Prostate gland (tissue), 2 donors: Measurements from ENCODE around the gene INPP4B.

Experiments used
- POLR2A ChIP-seq: fragments of 450-650 bp; IDR thresholded peaks from one replicate; pipeline ENCODE4 v1.6.1; 2016; ENCODE audit warnings: antibody characterized with exemption, mild to moderate bottlenecking
- TF ChIP-seq, protein P1 (sequence below), 4 experiments: fragments of 200-600 bp in 2 of 4; fragments of 450-650 bp in 2 of 4; sonication (generic) in 2 of 4; IDR thresholded peaks; 1 replicate in 3 of 4; 2 replicates in 1 of 4; pipeline ENCODE4 v1.5.1; 2016 to 2019; ENCODE audit warnings: antibody characterized with exemption in 4 of 4, mild to moderate bottlenecking in 2 of 4, moderate library complexity in 2 of 4

DNA sequence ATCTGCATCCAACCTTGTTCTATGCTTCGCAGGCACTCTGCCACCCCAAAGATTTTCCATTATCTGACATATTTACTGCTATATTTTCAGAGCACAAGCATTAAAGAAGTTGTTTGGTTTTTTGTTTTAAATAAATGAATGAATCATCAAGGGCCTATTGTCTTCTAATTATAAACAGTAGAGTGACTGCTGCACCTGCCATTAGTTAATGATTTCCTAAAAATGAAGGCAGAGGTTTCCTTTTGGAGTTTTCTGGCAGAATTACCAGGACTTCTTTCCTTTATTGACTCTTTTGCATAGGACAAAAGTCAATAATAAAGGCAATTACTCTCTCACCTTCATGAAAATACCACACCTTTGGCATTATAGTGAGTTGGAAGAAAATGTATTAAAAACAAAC is 238.1 kb downstream of the INPP4B start:
- no peak for TF ChIP-seq POLR2A
- TF ChIP-seq, protein P1, sequence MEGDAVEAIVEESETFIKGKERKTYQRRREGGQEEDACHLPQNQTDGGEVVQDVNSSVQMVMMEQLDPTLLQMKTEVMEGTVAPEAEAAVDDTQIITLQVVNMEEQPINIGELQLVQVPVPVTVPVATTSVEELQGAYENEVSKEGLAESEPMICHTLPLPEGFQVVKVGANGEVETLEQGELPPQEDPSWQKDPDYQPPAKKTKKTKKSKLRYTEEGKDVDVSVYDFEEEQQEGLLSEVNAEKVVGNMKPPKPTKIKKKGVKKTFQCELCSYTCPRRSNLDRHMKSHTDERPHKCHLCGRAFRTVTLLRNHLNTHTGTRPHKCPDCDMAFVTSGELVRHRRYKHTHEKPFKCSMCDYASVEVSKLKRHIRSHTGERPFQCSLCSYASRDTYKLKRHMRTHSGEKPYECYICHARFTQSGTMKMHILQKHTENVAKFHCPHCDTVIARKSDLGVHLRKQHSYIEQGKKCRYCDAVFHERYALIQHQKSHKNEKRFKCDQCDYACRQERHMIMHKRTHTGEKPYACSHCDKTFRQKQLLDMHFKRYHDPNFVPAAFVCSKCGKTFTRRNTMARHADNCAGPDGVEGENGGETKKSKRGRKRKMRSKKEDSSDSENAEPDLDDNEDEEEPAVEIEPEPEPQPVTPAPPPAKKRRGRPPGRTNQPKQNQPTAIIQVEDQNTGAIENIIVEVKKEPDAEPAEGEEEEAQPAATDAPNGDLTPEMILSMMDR (IDR thresholded peaks at IDR 0.05), result no peak
